DMS79 (cell line): ENCODE measurements around the gene SLC20A1.
A peak's percentile ranks its signal among the peaks of the same experiment; 100 is the strongest.
"Not testable (repeated sequence)": the region's sequence is repeated elsewhere in the genome, so short reads cannot be mapped to it uniquely, and the experiment has no call there.

Experiments
- DNase-seq: peaks from one replicate; lab custom pipeline; 2025; lab: John Stamatoyannopoulos, UW

Gene SLC20A1

GRCh38 chr2:112646102-112646719 is 472 bp downstream of the SLC20A1 start:
- no peak for DNase-seq

GRCh38 chr2:112646791-112647689 is 1.3 kb downstream of the SLC20A1 start:
- DNase-seq = no peak

- no peak for DNase-seq
Observed at GRCh38 chr2:112648081-112648480, 2.3 kb downstream of the SLC20A1 start.

GRCh38 chr2:112656679-112657078 is 10.9 kb downstream of the SLC20A1 start:
- no peak for DNase-seq

- DNase-seq = no peak
Observed at GRCh38 chr2:112658301-112658700, 12.6 kb downstream of the SLC20A1 start.

GRCh38 chr2:112658839-112659667 is 13.3 kb downstream of the SLC20A1 start:
- no peak for DNase-seq

GRCh38 chr2:112660138-112660537 is 14.4 kb downstream of the SLC20A1 start:
- DNase-seq = no peak

- peak; percentile 97 for DNase-seq
Observed at GRCh38 chr2:112661656-112662305, 16.0 kb downstream of the SLC20A1 start.

- DNase-seq = peak; percentile 16
Observed at GRCh38 chr2:112662704-112663103, 17.0 kb downstream of the SLC20A1 start.

- no peak for DNase-seq
Observed at GRCh38 chr2:112664689-112665088, 18.9 kb downstream of the SLC20A1 start.

GRCh38 chr2:112665113-112665780 is 19.5 kb downstream of the SLC20A1 start:
- no peak for DNase-seq

- DNase-seq = no peak
Observed at GRCh38 chr2:112666761-112667122, 21.0 kb downstream of the SLC20A1 start.

GRCh38 chr2:112667540-112667939 is 21.8 kb downstream of the SLC20A1 start:
- not testable (repeated sequence) for DNase-seq

- no peak for DNase-seq
Observed at GRCh38 chr2:112669667-112670066, 23.9 kb downstream of the SLC20A1 start.

GRCh38 chr2:112670252-112671022 is 24.7 kb downstream of the SLC20A1 start:
- no peak for DNase-seq

GRCh38 chr2:112671801-112672200 is 26.1 kb downstream of the SLC20A1 start:
- DNase-seq = no peak

- no peak for DNase-seq
Observed at GRCh38 chr2:112673008-112673407, 27.3 kb downstream of the SLC20A1 start.

- no peak for DNase-seq
Observed at GRCh38 chr2:112674229-112674628, 28.5 kb downstream of the SLC20A1 start.

GRCh38 chr2:112679484-112679883 is 33.7 kb downstream of the SLC20A1 start:
- DNase-seq = peak; percentile 9

- DNase-seq = peak; percentile 16
Observed at GRCh38 chr2:112680666-112681101, 34.9 kb downstream of the SLC20A1 start.

GRCh38 chr2:112682101-112682500 is 36.4 kb downstream of the SLC20A1 start:
- DNase-seq = no peak
